SK-N-SH treated with all-trans-retinoic acid at 6 μM for 48 hours (cell line): ENCODE results near the gene ITPR3.

Experiments
- ATAC-seq: fragments of 200-7000 bp; cut with Tn5 transposase; 3 replicates; pipeline ENCODE4 v1.9.1; 2020; ENCODE audit warnings: mild to moderate bottlenecking, moderate library complexity
- ARNTL ChIP-seq: fragments of 450-650 bp; formaldehyde crosslinking; IDR thresholded peaks from 2 replicates; pipeline ENCODE4 v1.5.0; 2020; ENCODE audit warnings: low read depth, mild to moderate bottlenecking, moderate library complexity, borderline replicate concordance
- BACH2 ChIP-seq: fragments of 250-450 bp; sonication (Bioruptor Pico); IDR thresholded peaks from 2 replicates; pipeline ENCODE4 v1.9.0; 2021; ENCODE audit warnings: mild to moderate bottlenecking, borderline replicate concordance
- CSDC2 ChIP-seq: fragments of 250-450 bp; sonication (Bioruptor Pico); IDR thresholded peaks from 2 replicates; pipeline ENCODE4 v1.5.0; 2020; ENCODE audit warnings: mild to moderate bottlenecking, moderate library complexity
- GLIS3 ChIP-seq: fragments of 250-450 bp; sonication (Bioruptor Pico); IDR thresholded peaks from 2 replicates; pipeline ENCODE4 v1.5.0; 2020; ENCODE audit warnings: mild to moderate bottlenecking, moderate library complexity
- ISL1 ChIP-seq: fragments of 250-450 bp; sonication (Bioruptor Pico); IDR thresholded peaks from 2 replicates; pipeline ENCODE4 v2.1.2; 2022; ENCODE audit warnings: mild to moderate bottlenecking, moderate library complexity
- OSR1 ChIP-seq: fragments of 250-450 bp; sonication (Bioruptor Pico); IDR thresholded peaks from 2 replicates; pipeline ENCODE4 v1.8.0; 2022; ENCODE audit warnings: moderate library complexity, mild to moderate bottlenecking, inconsistent platforms
- SNAI2 ChIP-seq: fragments of 250-450 bp; sonication (Bioruptor Pico); IDR thresholded peaks from 2 replicates; pipeline ENCODE4 v1.5.0; 2020; ENCODE audit warnings: mild to moderate bottlenecking, moderate library complexity
- TCF4 ChIP-seq: fragments of 250-450 bp; sonication (Bioruptor Pico); IDR thresholded peaks from 2 replicates; pipeline ENCODE4 v1.8.0; 2021; ENCODE audit warnings: mild to moderate bottlenecking, moderate library complexity, borderline replicate concordance
- TOX ChIP-seq: fragments of 250-450 bp; sonication (Bioruptor Pico); IDR thresholded peaks from 2 replicates; pipeline ENCODE4 v1.8.0; 2021; ENCODE audit warnings: mild to moderate bottlenecking, moderate library complexity, borderline replicate concordance
- ZC3H10 ChIP-seq: fragments of 250-450 bp; sonication (Bioruptor Pico); IDR thresholded peaks from 2 replicates; pipeline ENCODE4 v1.5.1; 2021; ENCODE audit warnings: mild to moderate bottlenecking, moderate library complexity
- ZFP3 ChIP-seq: fragments of 250-450 bp; sonication (Bioruptor Pico); IDR thresholded peaks from 2 replicates; pipeline ENCODE4 v1.5.0; 2020; ENCODE audit warnings: mild to moderate bottlenecking, moderate library complexity
- ZFP30 ChIP-seq: fragments of 450-650 bp; formaldehyde crosslinking; IDR thresholded peaks from 2 replicates; pipeline ENCODE4 v1.5.0; 2022; ENCODE audit warnings: mild to moderate bottlenecking, moderate library complexity
- ZNF565 ChIP-seq: fragments of 450-650 bp; formaldehyde crosslinking; conservative IDR thresholded peaks from 2 replicates; pipeline ENCODE4 v1.5.0; 2020; ENCODE audit warnings: low read depth, mild to moderate bottlenecking, moderate library complexity
- ZNF70 ChIP-seq: fragments of 450-650 bp; formaldehyde crosslinking; IDR thresholded peaks from 2 replicates; pipeline ENCODE4 v1.5.0; 2020; ENCODE audit warnings: mild to moderate bottlenecking, moderate library complexity
- TF ChIP-seq, protein P1 (sequence below): fragments of 250-450 bp; sonication (Bioruptor Pico); IDR thresholded peaks from 2 replicates; pipeline ENCODE4 v1.8.0; 2020; ENCODE audit warnings: mild to moderate bottlenecking, moderate library complexity, borderline replicate concordance
- TF ChIP-seq, protein P2 (sequence below): fragments of 250-450 bp; sonication (Bioruptor Pico); IDR thresholded peaks from 2 replicates; pipeline ENCODE4 v1.5.0; 2020; ENCODE audit warnings: mild to moderate bottlenecking, moderate library complexity
- TF ChIP-seq, protein P3 (sequence below): fragments of 250-450 bp; sonication (Bioruptor Pico); IDR thresholded peaks from 2 replicates; pipeline ENCODE4 v1.5.1; 2020; ENCODE audit warnings: low read depth, mild to moderate bottlenecking, moderate library complexity
- TF ChIP-seq, protein P4 (sequence below): fragments of 250-450 bp; sonication (Bioruptor Pico); IDR thresholded peaks from 2 replicates; pipeline ENCODE4 v1.8.0; 2021; ENCODE audit warnings: low read depth, mild to moderate bottlenecking, moderate library complexity, borderline replicate concordance
- TF ChIP-seq, protein P5 (sequence below): fragments of 250-450 bp; sonication (Bioruptor Pico); IDR thresholded peaks from 2 replicates; pipeline ENCODE4 v1.5.1; 2021; ENCODE audit warnings: mild to moderate bottlenecking, moderate library complexity

Gene ITPR3

DNA sequence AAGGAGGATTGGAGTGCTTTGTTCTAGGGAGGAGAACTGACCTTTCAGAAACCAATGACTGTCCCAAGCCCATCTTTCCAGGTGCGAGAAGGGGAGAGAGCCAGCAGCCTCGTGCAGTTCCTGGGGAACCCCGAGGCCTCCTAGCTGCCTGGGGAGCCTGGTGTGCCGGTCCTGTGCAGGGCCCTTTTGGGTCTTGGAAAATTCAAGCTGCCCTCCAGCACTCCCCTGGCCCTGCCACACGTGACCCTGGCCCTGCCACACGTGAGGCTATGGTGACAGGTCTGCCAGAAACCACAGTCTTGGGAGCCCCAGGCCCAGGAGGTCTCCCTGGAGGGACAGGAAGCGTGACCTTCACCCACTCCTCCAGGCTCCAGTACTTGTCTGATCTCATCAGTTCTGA lies 109.9 kb downstream of the ITPR3 start:
- TF ChIP-seq ZNF70 (CRISPR knock-in tag) (no peak), GLIS3 (CRISPR knock-in tag) (no peak), TCF4 (CRISPR knock-in tag) (no peak), ZFP3 (no peak), ARNTL (CRISPR knock-in tag) (no peak), TOX (CRISPR knock-in tag) (no peak), ISL1 (CRISPR knock-in tag) (no peak), ZNF565 (CRISPR knock-in tag) (no peak)
- TF ChIP-seq, protein P1, sequence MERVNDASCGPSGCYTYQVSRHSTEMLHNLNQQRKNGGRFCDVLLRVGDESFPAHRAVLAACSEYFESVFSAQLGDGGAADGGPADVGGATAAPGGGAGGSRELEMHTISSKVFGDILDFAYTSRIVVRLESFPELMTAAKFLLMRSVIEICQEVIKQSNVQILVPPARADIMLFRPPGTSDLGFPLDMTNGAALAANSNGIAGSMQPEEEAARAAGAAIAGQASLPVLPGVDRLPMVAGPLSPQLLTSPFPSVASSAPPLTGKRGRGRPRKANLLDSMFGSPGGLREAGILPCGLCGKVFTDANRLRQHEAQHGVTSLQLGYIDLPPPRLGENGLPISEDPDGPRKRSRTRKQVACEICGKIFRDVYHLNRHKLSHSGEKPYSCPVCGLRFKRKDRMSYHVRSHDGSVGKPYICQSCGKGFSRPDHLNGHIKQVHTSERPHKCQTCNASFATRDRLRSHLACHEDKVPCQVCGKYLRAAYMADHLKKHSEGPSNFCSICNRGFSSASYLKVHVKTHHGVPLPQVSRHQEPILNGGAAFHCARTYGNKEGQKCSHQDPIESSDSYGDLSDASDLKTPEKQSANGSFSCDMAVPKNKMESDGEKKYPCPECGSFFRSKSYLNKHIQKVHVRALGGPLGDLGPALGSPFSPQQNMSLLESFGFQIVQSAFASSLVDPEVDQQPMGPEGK (CRISPR knock-in tag) = no peak
- TF ChIP-seq, protein P2, sequence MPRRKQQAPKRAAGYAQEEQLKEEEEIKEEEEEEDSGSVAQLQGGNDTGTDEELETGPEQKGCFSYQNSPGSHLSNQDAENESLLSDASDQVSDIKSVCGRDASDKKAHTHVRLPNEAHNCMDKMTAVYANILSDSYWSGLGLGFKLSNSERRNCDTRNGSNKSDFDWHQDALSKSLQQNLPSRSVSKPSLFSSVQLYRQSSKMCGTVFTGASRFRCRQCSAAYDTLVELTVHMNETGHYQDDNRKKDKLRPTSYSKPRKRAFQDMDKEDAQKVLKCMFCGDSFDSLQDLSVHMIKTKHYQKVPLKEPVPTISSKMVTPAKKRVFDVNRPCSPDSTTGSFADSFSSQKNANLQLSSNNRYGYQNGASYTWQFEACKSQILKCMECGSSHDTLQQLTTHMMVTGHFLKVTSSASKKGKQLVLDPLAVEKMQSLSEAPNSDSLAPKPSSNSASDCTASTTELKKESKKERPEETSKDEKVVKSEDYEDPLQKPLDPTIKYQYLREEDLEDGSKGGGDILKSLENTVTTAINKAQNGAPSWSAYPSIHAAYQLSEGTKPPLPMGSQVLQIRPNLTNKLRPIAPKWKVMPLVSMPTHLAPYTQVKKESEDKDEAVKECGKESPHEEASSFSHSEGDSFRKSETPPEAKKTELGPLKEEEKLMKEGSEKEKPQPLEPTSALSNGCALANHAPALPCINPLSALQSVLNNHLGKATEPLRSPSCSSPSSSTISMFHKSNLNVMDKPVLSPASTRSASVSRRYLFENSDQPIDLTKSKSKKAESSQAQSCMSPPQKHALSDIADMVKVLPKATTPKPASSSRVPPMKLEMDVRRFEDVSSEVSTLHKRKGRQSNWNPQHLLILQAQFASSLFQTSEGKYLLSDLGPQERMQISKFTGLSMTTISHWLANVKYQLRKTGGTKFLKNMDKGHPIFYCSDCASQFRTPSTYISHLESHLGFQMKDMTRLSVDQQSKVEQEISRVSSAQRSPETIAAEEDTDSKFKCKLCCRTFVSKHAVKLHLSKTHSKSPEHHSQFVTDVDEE (CRISPR knock-in tag) = no peak
- TF ChIP-seq, protein P3, sequence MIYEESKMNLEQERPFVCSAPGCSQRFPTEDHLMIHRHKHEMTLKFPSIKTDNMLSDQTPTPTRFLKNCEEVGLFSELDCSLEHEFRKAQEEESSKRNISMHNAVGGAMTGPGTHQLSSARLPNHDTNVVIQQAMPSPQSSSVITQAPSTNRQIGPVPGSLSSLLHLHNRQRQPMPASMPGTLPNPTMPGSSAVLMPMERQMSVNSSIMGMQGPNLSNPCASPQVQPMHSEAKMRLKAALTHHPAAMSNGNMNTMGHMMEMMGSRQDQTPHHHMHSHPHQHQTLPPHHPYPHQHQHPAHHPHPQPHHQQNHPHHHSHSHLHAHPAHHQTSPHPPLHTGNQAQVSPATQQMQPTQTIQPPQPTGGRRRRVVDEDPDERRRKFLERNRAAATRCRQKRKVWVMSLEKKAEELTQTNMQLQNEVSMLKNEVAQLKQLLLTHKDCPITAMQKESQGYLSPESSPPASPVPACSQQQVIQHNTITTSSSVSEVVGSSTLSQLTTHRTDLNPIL (CRISPR knock-in tag) = no peak
- ATAC-seq = no peak

DNA sequence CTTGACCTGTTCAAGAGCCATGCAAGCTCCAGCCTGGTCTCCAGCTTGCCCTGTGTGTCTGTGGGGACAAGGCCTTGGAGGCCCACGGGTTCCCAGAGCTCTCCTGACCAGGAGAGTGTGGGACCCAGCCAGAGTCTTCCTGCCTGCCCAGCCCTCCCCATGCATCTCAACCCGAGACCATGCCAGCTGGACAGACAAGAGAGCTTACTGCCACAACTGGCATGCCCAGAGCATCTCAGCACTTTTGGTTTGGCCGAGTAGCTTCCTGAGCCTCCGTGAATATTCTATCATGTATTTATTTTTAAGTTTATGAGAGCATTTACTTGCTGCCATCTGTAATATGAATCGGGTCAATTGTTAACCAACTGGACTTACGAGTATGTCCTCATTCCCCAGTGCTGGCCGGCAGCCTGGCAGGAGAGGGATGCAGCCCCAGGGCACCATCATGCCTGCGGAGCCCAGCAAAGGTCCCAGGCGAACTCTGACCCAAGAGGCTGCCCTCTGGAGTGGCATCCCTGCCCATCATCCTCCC lies 110.7 kb downstream of the ITPR3 start:
- no peak for TF ChIP-seq ZFP30 (CRISPR knock-in tag)
- no peak for TF ChIP-seq TCF4 (CRISPR knock-in tag)
- TF ChIP-seq, protein P3 (CRISPR knock-in tag) = no peak
- TF ChIP-seq ISL1 (CRISPR knock-in tag) = no peak
- TF ChIP-seq BACH2 (CRISPR knock-in tag) = no peak
- TF ChIP-seq ZNF70 (CRISPR knock-in tag) = no peak
- ATAC-seq = no peak

DNA sequence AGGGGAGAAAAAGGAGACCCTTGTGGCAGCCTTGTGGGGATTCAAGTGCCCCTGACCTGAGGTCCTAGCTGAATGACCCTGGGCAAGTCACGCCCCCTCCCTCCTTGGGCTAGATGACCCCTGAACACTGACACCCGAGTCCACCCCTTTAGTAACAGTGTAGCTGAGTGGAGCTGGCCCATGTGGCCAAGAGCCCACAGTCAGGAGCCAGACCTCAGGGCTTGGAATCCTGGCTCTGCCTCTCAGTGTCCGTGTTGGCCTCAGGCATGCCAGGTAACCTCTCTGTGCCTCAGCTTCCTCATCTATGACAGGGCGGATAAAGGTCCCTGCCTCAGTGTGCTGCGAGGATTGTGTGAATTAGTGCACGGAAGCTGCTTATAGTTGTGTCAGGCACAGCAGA lies 111.3 kb downstream of the ITPR3 start:
- no peak for ATAC-seq
- TF ChIP-seq, protein P3 (CRISPR knock-in tag) = no peak
- TF ChIP-seq, protein P4, sequence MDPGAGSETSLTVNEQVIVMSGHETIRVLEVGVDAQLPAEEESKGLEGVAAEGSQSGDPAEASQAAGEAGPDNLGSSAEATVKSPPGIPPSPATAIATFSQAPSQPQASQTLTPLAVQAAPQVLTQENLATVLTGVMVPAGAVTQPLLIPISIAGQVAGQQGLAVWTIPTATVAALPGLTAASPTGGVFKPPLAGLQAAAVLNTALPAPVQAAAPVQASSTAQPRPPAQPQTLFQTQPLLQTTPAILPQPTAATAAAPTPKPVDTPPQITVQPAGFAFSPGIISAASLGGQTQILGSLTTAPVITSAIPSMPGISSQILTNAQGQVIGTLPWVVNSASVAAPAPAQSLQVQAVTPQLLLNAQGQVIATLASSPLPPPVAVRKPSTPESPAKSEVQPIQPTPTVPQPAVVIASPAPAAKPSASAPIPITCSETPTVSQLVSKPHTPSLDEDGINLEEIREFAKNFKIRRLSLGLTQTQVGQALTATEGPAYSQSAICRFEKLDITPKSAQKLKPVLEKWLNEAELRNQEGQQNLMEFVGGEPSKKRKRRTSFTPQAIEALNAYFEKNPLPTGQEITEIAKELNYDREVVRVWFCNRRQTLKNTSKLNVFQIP (CRISPR knock-in tag) = no peak
- TF ChIP-seq ZC3H10 (CRISPR knock-in tag) (no peak), ZFP30 (CRISPR knock-in tag) (no peak), SNAI2 (CRISPR knock-in tag) (no peak), GLIS3 (CRISPR knock-in tag) (no peak), CSDC2 (no peak), OSR1 (no peak), TOX (CRISPR knock-in tag) (no peak)
- TF ChIP-seq, protein P5, sequence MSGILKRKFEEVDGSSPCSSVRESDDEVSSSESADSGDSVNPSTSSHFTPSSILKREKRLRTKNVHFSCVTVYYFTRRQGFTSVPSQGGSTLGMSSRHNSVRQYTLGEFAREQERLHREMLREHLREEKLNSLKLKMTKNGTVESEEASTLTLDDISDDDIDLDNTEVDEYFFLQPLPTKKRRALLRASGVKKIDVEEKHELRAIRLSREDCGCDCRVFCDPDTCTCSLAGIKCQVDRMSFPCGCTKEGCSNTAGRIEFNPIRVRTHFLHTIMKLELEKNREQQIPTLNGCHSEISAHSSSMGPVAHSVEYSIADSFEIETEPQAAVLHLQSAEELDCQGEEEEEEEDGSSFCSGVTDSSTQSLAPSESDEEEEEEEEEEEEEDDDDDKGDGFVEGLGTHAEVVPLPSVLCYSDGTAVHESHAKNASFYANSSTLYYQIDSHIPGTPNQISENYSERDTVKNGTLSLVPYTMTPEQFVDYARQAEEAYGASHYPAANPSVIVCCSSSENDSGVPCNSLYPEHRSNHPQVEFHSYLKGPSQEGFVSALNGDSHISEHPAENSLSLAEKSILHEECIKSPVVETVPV (CRISPR knock-in tag) = no peak
